H1 (cell line): ENCODE measurements around the gene SLC31A2. TPM values are rescaled to one million over a fixed set of nuclear protein-coding genes. Genes with fewer than 3 reads are reported as not detected.
"Not testable (repeated sequence)": the region's sequence is repeated elsewhere in the genome, so short reads cannot be mapped to it uniquely, and the experiment has no call there.

Source experiments
- CTCF ChIA-PET: fragments of 300-600 bp; sonication (Branson Sonifier 250); formaldehyde crosslinking; loops from one replicate; lab custom pipeline; 2021; ENCODE audit not compliant: partially characterized antibody; lab: Charles Lee
- POLR2A ChIA-PET: fragments of 300-600 bp; sonication (Branson Sonifier 250); formaldehyde crosslinking; loops from one replicate; lab custom pipeline; 2021; ENCODE audit warnings: inconsistent platforms; ENCODE audit not compliant: partially characterized antibody; lab: Charles Lee
- DNase-seq, 2 experiments: peaks; one replicate each; pipeline versions ENCODE4 v3.0.0 to v3.0.0-alpha.2; 2010 to 2022; ENCODE audit warnings: low spot score in 2 of 2, low read depth in 1 of 2, mixed read lengths in 1 of 2
- FAIRE-seq: peaks from 2 replicates; lab custom pipeline; 2011; peaks lifted over from hg19 to GRCh38; lab: Jason Lieb, UNC
- H2AFZ ChIP-seq: 2 replicates; pipeline ENCODE4 v1.8.1; 2012; ENCODE audit warnings: low read length, inconsistent platforms
- H2AK5ac ChIP-seq: 2 replicates; pipeline ENCODE4 v1.6.1; 2013; ENCODE audit warnings: low read depth, low read length
- H2BK120ac ChIP-seq: replicated peaks from 2 replicates; pipeline ENCODE3; 2013; ENCODE audit warnings: low read depth, low read length, inconsistent platforms
- H2BK12ac ChIP-seq: 2 replicates; pipeline ENCODE4 v1.6.1; 2013; ENCODE audit warnings: low read depth, low read length
- H2BK15ac ChIP-seq: 2 replicates; pipeline ENCODE4 v1.6.1; 2013; ENCODE audit warnings: low read length
- H2BK20ac ChIP-seq: 2 replicates; pipeline ENCODE4 v1.6.1; 2013; ENCODE audit warnings: low read length
- H2BK5ac ChIP-seq: 2 replicates; pipeline ENCODE4 v1.6.1; 2013; ENCODE audit warnings: low read depth, low read length
- H3K14ac ChIP-seq: 2 replicates; pipeline ENCODE4 v1.6.1; 2013; ENCODE audit warnings: inconsistent platforms; ENCODE audit not compliant: insufficient read length
- H3K18ac ChIP-seq: 2 replicates; pipeline ENCODE4 v1.6.1; 2013; ENCODE audit warnings: low read length; ENCODE audit errors: extremely low read depth
- H3K23ac ChIP-seq: 2 replicates; pipeline ENCODE4 v1.6.1; 2013; ENCODE audit warnings: inconsistent platforms; ENCODE audit not compliant: insufficient read length
- H3K23me2 ChIP-seq: 2 replicates; pipeline ENCODE4 v1.6.1; 2013; ENCODE audit warnings: low read depth, low read length
- H3K27ac ChIP-seq: 2 replicates; pipeline ENCODE4 v1.6.1; 2011; ENCODE audit warnings: low read depth, low read length, inconsistent platforms
- H3K27me3 ChIP-seq, 4 experiments: replicated peaks in 1 of 4; 1 replicate in 1 of 4; 2 replicates in 3 of 4; pipeline versions ENCODE4 v1.6.1 to v1.8.1; 2011 to 2013; ENCODE audit warnings: low read length in 3 of 4, mild to moderate bottlenecking in 3 of 4, inconsistent platforms in 2 of 4, mixed read lengths in 2 of 4, moderate library complexity in 1 of 4; ENCODE audit not compliant: control insufficient read depth in 3 of 4, insufficient read depth in 3 of 4; ENCODE audit errors: extremely low read depth in 1 of 4
- H3K36me3 ChIP-seq, 4 experiments: 2 replicates each; pipeline versions ENCODE4 v1.6.1 to v1.8.1; 2011 to 2013; ENCODE audit warnings: mild to moderate bottlenecking in 4 of 4, low read length in 3 of 4, moderate library complexity in 2 of 4, control low read depth in 1 of 4, inconsistent platforms in 1 of 4; ENCODE audit not compliant: insufficient read depth in 4 of 4, control insufficient read depth in 2 of 4
- H3K4ac ChIP-seq: replicated peaks from 2 replicates; pipeline ENCODE3; 2013; ENCODE audit warnings: low read length, low read depth, mixed read lengths, inconsistent platforms; ENCODE audit not compliant: insufficient read length
- H3K4me1 ChIP-seq, 4 experiments: replicated peaks in 1 of 4; 1 replicate in 1 of 4; 2 replicates in 3 of 4; pipeline versions ENCODE4 v1.6.1 to v1.8.1; 2011 to 2013; ENCODE audit warnings: low read length in 3 of 4, inconsistent platforms in 2 of 4, mixed read lengths in 1 of 4; ENCODE audit not compliant: insufficient read depth in 4 of 4, control insufficient read depth in 3 of 4
- H3K4me2 ChIP-seq, 2 experiments: 2 replicates each; pipeline versions ENCODE4 v1.6.1 to v1.8.1; 2011 to 2013; ENCODE audit warnings: low read depth in 2 of 2, low read length in 2 of 2, control low read depth in 1 of 2, inconsistent platforms in 1 of 2, mild to moderate bottlenecking in 1 of 2; ENCODE audit not compliant: insufficient read depth in 1 of 2
- H3K4me3 ChIP-seq, 4 experiments: fragments of 200-600, 300-600 bp in 1 of 4; sonication (generic), shearing (Covaris generic), sonication (Bioruptor Twin) in 1 of 4; 2 replicates each; pipeline versions ENCODE4 v1.5.1 to v1.8.1; 2011 to 2016; ENCODE audit warnings: low read length in 4 of 4, low read depth in 3 of 4, control low read depth in 2 of 4, inconsistent platforms in 2 of 4, mild to moderate bottlenecking in 2 of 4, mixed read lengths in 1 of 4, moderate library complexity in 1 of 4; ENCODE audit not compliant: insufficient read depth in 2 of 4; ENCODE audit errors: extremely low read depth in 1 of 4
- H3K56ac ChIP-seq: replicated peaks from 2 replicates; pipeline ENCODE3; 2013; ENCODE audit warnings: low read depth, mild to moderate bottlenecking, mixed read lengths, low read length, inconsistent platforms; ENCODE audit not compliant: insufficient read length
- H3K79me1 ChIP-seq: 2 replicates; pipeline ENCODE4 v1.6.1; 2013; ENCODE audit warnings: low read depth, low read length, control low read depth
- H3K79me2 ChIP-seq, 2 experiments: 2 replicates each; pipeline versions ENCODE4 v1.6.1 to v1.8.1; 2012 to 2013; ENCODE audit warnings: low read length in 2 of 2, mild to moderate bottlenecking in 2 of 2, inconsistent platforms in 1 of 2; ENCODE audit not compliant: insufficient read depth in 2 of 2, control insufficient read depth in 1 of 2
- H3K9ac ChIP-seq, 4 experiments: replicated peaks in 1 of 4; 1 replicate in 1 of 4; 2 replicates in 3 of 4; pipeline versions ENCODE4 v1.6.1 to v1.8.1; 2011 to 2013; ENCODE audit warnings: low read depth in 3 of 4, low read length in 3 of 4, control low read depth in 2 of 4, mild to moderate bottlenecking in 2 of 4, moderate library complexity in 2 of 4, inconsistent platforms in 1 of 4; ENCODE audit errors: extremely low read depth in 1 of 4
- H3K9me3 ChIP-seq, 2 experiments: 2 replicates each; pipeline versions ENCODE4 v1.6.1 to v1.8.1; 2012 to 2013; ENCODE audit warnings: mild to moderate bottlenecking in 2 of 2, moderate library complexity in 2 of 2, control low read depth in 1 of 2, inconsistent platforms in 1 of 2, low read depth in 1 of 2, low read length in 1 of 2, mixed read lengths in 1 of 2; ENCODE audit not compliant: insufficient read depth in 2 of 2
- H4K20me1 ChIP-seq, 2 experiments: replicated peaks in 1 of 2; 2 replicates each; pipeline versions ENCODE3 to v1.8.1; 2011 to 2013; ENCODE audit warnings: inconsistent platforms in 2 of 2, low read length in 2 of 2, mild to moderate bottlenecking in 1 of 2; ENCODE audit not compliant: insufficient read depth in 2 of 2, control insufficient read depth in 1 of 2
- H4K5ac ChIP-seq: 2 replicates; pipeline ENCODE4 v1.6.1; 2013; ENCODE audit warnings: low read length, low read depth, mixed read lengths, inconsistent platforms; ENCODE audit not compliant: insufficient read length
- H4K8ac ChIP-seq: 2 replicates; pipeline ENCODE4 v1.8.0; 2013; ENCODE audit warnings: mild to moderate bottlenecking, moderate library complexity, low read length, inconsistent platforms; ENCODE audit not compliant: insufficient read depth; ENCODE audit errors: extremely low read depth
- H4K91ac ChIP-seq: replicated peaks from 2 replicates; pipeline ENCODE3; 2013; ENCODE audit warnings: low read length, mixed read lengths, inconsistent platforms; ENCODE audit not compliant: insufficient read length
- WGBS, 2 experiments: shearing (Covaris generic) in 1 of 2; methylation state at CpG; one replicate each; pipeline versions ENCODE4 v1.1.6 to v1.1.7; 2013 to 2015; ENCODE audit warnings: low lambda C conversion rate in 2 of 2, mixed read lengths in 2 of 2, inconsistent platforms in 1 of 2, low coverage in 1 of 2, missing lambda C conversion rate in 1 of 2; ENCODE audit not compliant: insufficient replicate concordance in 2 of 2, insufficient coverage in 1 of 2, insufficient read length in 1 of 2; ENCODE audit errors: extremely low coverage in 1 of 2, missing lambda C conversion rate in 1 of 2; 5-methylcytosine and 5-hydroxymethylcytosine counted together
- polyA plus RNA-seq, 7 experiments: library from polyadenylated mRNA; depleted of rRNA in 3 of 7; stranded (reverse) in 5 of 7; unstranded in 2 of 7; fragments of >200 nt in 5 of 7; fragments of 200-250 nt in 2 of 7; gene quantifications; 1 replicate in 5 of 7; 2 replicates in 1 of 7; 4 replicates in 1 of 7; pipeline versions ENCODE4 v1.2.1 to v1.2.3, GENCODE V29; 2011 to 2013; ENCODE audit warnings: missing spikeins in 2 of 7, mixed read lengths in 2 of 7
- total RNA-seq: library from RNA; stranded (reverse); fragmentation: NEBNext Ultra II Directional; extraction: Animal tissue kit (Norgen Biotek cat#: 25700); gene quantifications from 2 replicates; pipeline ENCODE4 v1.2.1, GENCODE V29; 2021
- TF ChIP-seq, protein P1 (sequence below), 3 experiments: IDR thresholded peaks; 1 replicate in 2 of 3; 2 replicates in 1 of 3; pipeline versions ENCODE4 v1.5.1 to v1.6.1; 2011; ENCODE audit warnings: low read length in 3 of 3, mild to moderate bottlenecking in 3 of 3, inconsistent platforms in 2 of 3, low read depth in 1 of 3, moderate library complexity in 1 of 3; ENCODE audit not compliant: insufficient read depth in 1 of 3; ENCODE audit errors: control extremely low read depth in 1 of 3

SLC31A2 gene
- total and polyA plus RNA-seq, 2 of the 8 experiments (the other 6 are each of a cell fraction or from before 2014, with no cell fraction given): 2.0 to 2.9 TPM

DNA sequence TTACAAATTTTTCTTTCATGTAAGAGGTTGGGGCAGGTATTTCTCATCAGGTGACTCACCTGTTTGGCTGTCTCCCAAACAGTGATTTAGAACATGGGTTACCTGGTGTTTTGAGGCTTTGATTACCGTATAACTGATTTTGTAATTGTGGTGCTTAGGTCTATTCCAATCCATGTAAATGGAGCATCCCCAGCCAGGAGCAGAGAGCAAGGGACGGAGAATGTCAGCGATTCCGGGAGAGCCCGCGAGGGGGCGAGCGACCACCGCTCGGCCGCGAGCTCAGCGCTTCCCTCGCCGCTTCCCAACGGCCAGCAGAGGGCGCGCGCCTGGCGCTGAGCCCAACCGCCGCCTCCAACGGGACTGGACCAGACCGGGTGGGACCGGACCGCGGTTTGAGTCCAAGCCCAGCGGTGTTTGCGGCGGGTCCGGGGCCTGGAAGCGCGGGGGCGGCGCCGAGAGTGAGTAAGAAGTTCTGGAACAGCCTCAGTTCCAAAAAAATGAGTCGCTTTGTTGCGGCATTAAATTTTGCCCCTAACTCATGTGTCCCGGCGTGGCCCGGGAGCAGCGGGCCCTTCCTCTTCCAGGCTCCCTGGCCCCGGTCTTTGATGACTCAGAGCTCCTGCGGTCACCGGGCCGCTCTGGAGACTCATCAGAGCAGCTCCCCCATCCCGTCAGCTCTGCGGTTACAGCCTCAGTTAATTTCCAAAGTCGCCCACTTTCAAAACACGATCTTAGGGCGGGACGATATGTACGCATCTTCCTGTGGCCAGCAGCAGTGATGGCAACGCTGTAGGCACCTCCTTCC is 37.9 kb upstream of the SLC31A2 start:
- not testable (repeated sequence) for H3K9ac ChIP-seq
- peak; percentile 28 for FAIRE-seq

More for the DNA sequence above, 37.9 kb upstream of the SLC31A2 start:
- 3% methylated on average over 12 of the region's 54 CpGs; no CpG with 5 or more reads in 1 of the 2 experiments for WGBS, 2 experiments
- not testable (repeated sequence) for H4K8ac ChIP-seq, H3K4me2 ChIP-seq, H3K36me3 ChIP-seq, H3K9me3 ChIP-seq, H3K4me1 ChIP-seq, H2BK5ac ChIP-seq, H3K4ac ChIP-seq, H3K23me2 ChIP-seq, H2BK15ac ChIP-seq, H2AFZ ChIP-seq, H3K79me2 ChIP-seq, H3K14ac ChIP-seq, H3K27me3 ChIP-seq, DNase-seq, H3K23ac ChIP-seq, H2BK120ac ChIP-seq, H3K18ac ChIP-seq, H3K27ac ChIP-seq, H3K79me1 ChIP-seq, H2BK12ac ChIP-seq, H3K56ac ChIP-seq, H4K5ac ChIP-seq, H3K4me3 ChIP-seq, H4K20me1 ChIP-seq, H2BK20ac ChIP-seq, H4K91ac ChIP-seq, H2AK5ac ChIP-seq
- ChIA-PET CTCF (interaction anchor here (0.6 to 2.4 kb wide), 29 partner anchors 8 to 711 kb away, joined by 3 to 17 read pairs (median 4); no protein-coding TSS in a partner anchor), POLR2A (interaction anchor here (1.7 kb wide), 1 partner anchor 108 kb away, joined by 5 read pairs; the partner anchor contains the start of genes FKBP15 and SLC31A1)
- TF ChIP-seq, protein P1, sequence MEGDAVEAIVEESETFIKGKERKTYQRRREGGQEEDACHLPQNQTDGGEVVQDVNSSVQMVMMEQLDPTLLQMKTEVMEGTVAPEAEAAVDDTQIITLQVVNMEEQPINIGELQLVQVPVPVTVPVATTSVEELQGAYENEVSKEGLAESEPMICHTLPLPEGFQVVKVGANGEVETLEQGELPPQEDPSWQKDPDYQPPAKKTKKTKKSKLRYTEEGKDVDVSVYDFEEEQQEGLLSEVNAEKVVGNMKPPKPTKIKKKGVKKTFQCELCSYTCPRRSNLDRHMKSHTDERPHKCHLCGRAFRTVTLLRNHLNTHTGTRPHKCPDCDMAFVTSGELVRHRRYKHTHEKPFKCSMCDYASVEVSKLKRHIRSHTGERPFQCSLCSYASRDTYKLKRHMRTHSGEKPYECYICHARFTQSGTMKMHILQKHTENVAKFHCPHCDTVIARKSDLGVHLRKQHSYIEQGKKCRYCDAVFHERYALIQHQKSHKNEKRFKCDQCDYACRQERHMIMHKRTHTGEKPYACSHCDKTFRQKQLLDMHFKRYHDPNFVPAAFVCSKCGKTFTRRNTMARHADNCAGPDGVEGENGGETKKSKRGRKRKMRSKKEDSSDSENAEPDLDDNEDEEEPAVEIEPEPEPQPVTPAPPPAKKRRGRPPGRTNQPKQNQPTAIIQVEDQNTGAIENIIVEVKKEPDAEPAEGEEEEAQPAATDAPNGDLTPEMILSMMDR (IDR thresholded peaks at IDR 0.05; ENCODE audit: control extremely low read depth in 1 of 3, insufficient read depth in 1 of 3, low read depth in 1 of 3, low read length in 3 of 3): peak in 1 of 3 experiments; percentile 15; a peak in 1 of 4 replicates
